GM12878 (cell line): ENCODE results near the gene REN. TPM values are rescaled to one million over a fixed set of nuclear protein-coding genes. Genes with fewer than 3 reads are reported as not detected.

Experiments
- ATAC-seq: fragments of 200-7000 bp; cut with Tn5 transposase; 3 replicates; pipeline ENCODE4 v1.9.1; 2020; ENCODE audit warnings: mild to moderate bottlenecking, moderate library complexity
- Bru-seq: library from RNA; stranded (reverse); fragments of 400-500 nt; gene quantifications from one replicate; lab custom pipeline; 2021; lab: Mats Ljungman, UMichigan
- BruChase-seq, 2 experiments: library from RNA; stranded (reverse); fragments of 400-500 nt; gene quantifications; one replicate each; lab custom pipeline; 2021; lab: Mats Ljungman, UMichigan
- BruUV-seq: library from RNA; stranded (reverse); fragments of 400-500 nt; replicated peaks from 2 replicates; lab custom pipeline; 2021; lab: Mats Ljungman, UMichigan
- CTCF ChIA-PET: fragments of 300-600 bp; sonication (Branson Sonifier 250); formaldehyde crosslinking; extraction: SDS; loops from one replicate; lab custom pipeline; 2021; ENCODE audit warnings: inconsistent platforms; lab: Yijun Ruan, JAX
- POLR2A ChIA-PET: fragments of 350-600 bp; formaldehyde crosslinking; extraction: SDS; loops from one replicate; lab custom pipeline; 2021; ENCODE audit warnings: inconsistent platforms; lab: Charles Lee
- RAD21 ChIA-PET: fragments of 300-600 bp; sonication (Branson Sonifier 250); formaldehyde crosslinking; loops from one replicate; lab custom pipeline; 2023; ENCODE audit warnings: antibody characterized with exemption; ENCODE audit not compliant: unreplicated experiment; lab: Charles Lee
- SMC1A ChIA-PET: fragments of 300-600 bp; sonication (Branson Sonifier 250); formaldehyde crosslinking; loops from one replicate; lab custom pipeline; 2023; ENCODE audit not compliant: unreplicated experiment, uncharacterized antibody; lab: Charles Lee
- DNase-seq: peaks from one replicate; pipeline ENCODE4 v3.0.0-alpha.2; 2011; ENCODE audit warnings: low read depth, low spot score
- FAIRE-seq: peaks from 3 replicates; lab custom pipeline; 2011; peaks lifted over from hg19 to GRCh38; lab: Jason Lieb, UNC
- H2AFZ ChIP-seq: 2 replicates; pipeline ENCODE4 v1.6.0; 2011; ENCODE audit warnings: low read depth, low read length, control low read depth; ENCODE audit not compliant: control insufficient read depth
- H3K27ac ChIP-seq: 2 replicates; pipeline ENCODE4 v1.5.1; 2011; ENCODE audit warnings: control low read depth; ENCODE audit not compliant: control insufficient read depth, insufficient read depth
- H3K27me3 ChIP-seq, 2 experiments: replicated peaks in 1 of 2; 2 replicates each; pipeline versions ENCODE4 v1.6.0 to v1.6.1; 2011; ENCODE audit warnings: low read length in 1 of 2; ENCODE audit not compliant: control insufficient read depth in 2 of 2, insufficient read depth in 2 of 2
- H3K36me3 ChIP-seq, 2 experiments: 2 replicates each; pipeline ENCODE4 v1.5.1; 2011; ENCODE audit warnings: low read length in 1 of 2; ENCODE audit not compliant: control insufficient read depth in 2 of 2, insufficient read depth in 2 of 2
- H3K4me1 ChIP-seq: 2 replicates; pipeline ENCODE4 v1.6.1; 2011; ENCODE audit warnings: mild to moderate bottlenecking, low read length, moderate library complexity, mixed read lengths; ENCODE audit not compliant: control insufficient read depth, insufficient read depth
- H3K4me2 ChIP-seq: 2 replicates; pipeline ENCODE4 v1.6.0; 2011; ENCODE audit warnings: control low read depth; ENCODE audit not compliant: control insufficient read depth, insufficient read depth
- H3K4me3 ChIP-seq: fragments of 200-600 bp; sonication (generic); 2 replicates; pipeline ENCODE4 v1.5.1; 2016
- H3K79me2 ChIP-seq: 2 replicates; pipeline ENCODE4 v1.6.0; 2011; ENCODE audit warnings: low read length; ENCODE audit not compliant: control insufficient read depth, insufficient read depth
- H3K9ac ChIP-seq: 2 replicates; pipeline ENCODE4 v1.8.0; 2011; ENCODE audit warnings: low read length, control low read depth, mixed read lengths; ENCODE audit not compliant: control insufficient read depth, insufficient read depth
- H3K9me3 ChIP-seq: replicated peaks from 3 replicates; pipeline ENCODE4 v1.5.1; 2011; ENCODE audit warnings: mild to moderate bottlenecking, low read length; ENCODE audit not compliant: control insufficient read depth, insufficient read depth
- H4K20me1 ChIP-seq: 2 replicates; pipeline ENCODE4 v1.6.0; 2011; ENCODE audit not compliant: control insufficient read depth, insufficient read depth
- CBFB ChIP-seq: IDR thresholded peaks from 2 replicates; pipeline ENCODE4 v1.6.1; 2016; ENCODE audit warnings: antibody characterized with exemption, low read depth
- CEBPB ChIP-seq, 2 experiments: fragments of 150-350 bp in 1 of 2; IDR thresholded peaks; 2 replicates each; pipeline ENCODE4 v1.6.1; 2012 to 2014; ENCODE audit warnings: low read depth in 2 of 2, low read length in 2 of 2, borderline replicate concordance in 1 of 2, inconsistent platforms in 1 of 2
- CREB1 ChIP-seq: IDR thresholded peaks from 2 replicates; pipeline ENCODE4 v1.6.1; 2012; ENCODE audit warnings: low read depth, mild to moderate bottlenecking, inconsistent platforms
- DPF2 ChIP-seq: fragments of 450-650 bp; IDR thresholded peaks from 2 replicates; pipeline ENCODE4 v1.6.1; 2017; ENCODE audit warnings: mild to moderate bottlenecking
- HDAC2 ChIP-seq: fragments of 200-600 bp; sonication (generic); IDR thresholded peaks from 2 replicates; pipeline ENCODE4 v1.6.1; 2017
- JUNB ChIP-seq: IDR thresholded peaks from 2 replicates; pipeline ENCODE4 v1.6.1; 2016; ENCODE audit warnings: antibody characterized with exemption, mild to moderate bottlenecking
- LARP7 ChIP-seq: fragments of 450-650 bp; IDR thresholded peaks from 2 replicates; pipeline ENCODE4 v1.6.1; 2017; ENCODE audit warnings: mild to moderate bottlenecking
- MAX ChIP-seq: IDR thresholded peaks from 2 replicates; pipeline ENCODE4 v1.6.1; 2012; ENCODE audit warnings: low read depth, low read length, improper control_type of control experiment
- SIN3A ChIP-seq: IDR thresholded peaks from 2 replicates; pipeline ENCODE4 v1.6.1; 2012; ENCODE audit warnings: low read depth, low read length, improper control_type of control experiment
- SREBF2 ChIP-seq: IDR thresholded peaks from 2 replicates; pipeline ENCODE4 v1.6.1; 2012; ENCODE audit warnings: mild to moderate bottlenecking, low read length
- TCF3 ChIP-seq: IDR thresholded peaks from 2 replicates; pipeline ENCODE4 v1.6.1; 2012; ENCODE audit warnings: low read depth, mild to moderate bottlenecking, low read length, borderline replicate concordance; ENCODE audit not compliant: insufficient read depth
- WRNIP1 ChIP-seq: IDR thresholded peaks from 2 replicates; pipeline ENCODE4 v1.6.1; 2011; ENCODE audit warnings: low read depth, low read length, improper control_type of control experiment, borderline replicate concordance
- WGBS: methylation state at CpG from one replicate; pipeline ENCODE4 v1.1.6; 2016; ENCODE audit warnings: low lambda C conversion rate; ENCODE audit not compliant: insufficient replicate concordance, insufficient coverage; ENCODE audit errors: missing lambda C conversion rate; 5-methylcytosine and 5-hydroxymethylcytosine counted together
- in situ Hi-C: fragments of 300-500 bp; cut with MboI; formaldehyde crosslinking; loops from 9 replicates; pipeline ENCODE4 v1.14.3; 2018; ENCODE audit warnings: mixed read lengths
- intact Hi-C: fragments of 100-400 bp; cut with micrococcal nuclease; formaldehyde crosslinking; loops from one replicate; pipeline ENCODE4 v1.14.2; 2022; ENCODE audit not compliant: unreplicated experiment
- long read RNA-seq, 2 experiments: library from polyadenylated mRNA; unstranded; transcript quantifications; one replicate each; pipeline ENCODE4 v2.0.0, GENCODE V29; 2019 to 2020
- polyA minus RNA-seq, 3 experiments: library from RNA; depleted of rRNA, polyadenylated mRNA; stranded (reverse); fragments of >200 nt; gene quantifications; 2 replicates each; pipeline ENCODE4 v1.2.3, GENCODE V29; 2011
- polyA plus RNA-seq, 11 experiments: library from polyadenylated mRNA; depleted of rRNA in 4 of 11; unstranded in 6 of 11; stranded (reverse) in 5 of 11; fragments of >200 nt; fragmentation: Nextera tagmentation in 4 of 11; fragmentation: Illumina TruSeq in 1 of 11; extraction: Ambion mirVana in 4 of 11; extraction: Trizol in 1 of 11; gene quantifications; 1 replicate in 1 of 11; 2 replicates in 10 of 11; pipeline versions ENCODE4 v1.2.1 to v1.2.3, GENCODE V29; 2011 to 2016; ENCODE audit warnings: inconsistent platforms in 2 of 11, missing spikeins in 2 of 11, low read depth in 1 of 11
- total RNA-seq, 4 experiments: library from RNA; depleted of rRNA in 3 of 4; stranded (reverse); fragments of >200 nt in 3 of 4; fragmentation: Illumina TruSeq in 1 of 4; extraction: Trizol in 1 of 4; gene quantifications; 2 replicates each; pipeline versions ENCODE4 v1.2.1 to v1.2.3, GENCODE V29; 2013 to 2021
- TF ChIP-seq, protein P1 (sequence below): fragments of 450-650 bp; formaldehyde crosslinking; IDR thresholded peaks from 2 replicates; pipeline ENCODE4 v1.4.0; 2022; ENCODE audit warnings: mild to moderate bottlenecking, moderate library complexity
- TF ChIP-seq, protein P2 (sequence below): fragments of 450-650 bp; IDR thresholded peaks from 2 replicates; pipeline ENCODE4 v1.6.1; 2017; ENCODE audit warnings: mild to moderate bottlenecking, low read depth, inconsistent platforms; ENCODE audit not compliant: poor library complexity, severe bottlenecking

Gene REN
- total RNA-seq (2013; cell fraction: nucleolus; rRNA removed) = not detected in 2 replicates
- total RNA-seq (2014; rRNA removed) (not detected in 2 replicates), total RNA-seq (2014; rRNA removed; fragmentation: Illumina TruSeq; extraction: Trizol) (not detected in 2 replicates), total RNA-seq (2021) (not detected in 2 replicates), polyA plus RNA-seq (2011; rRNA removed) (not detected in 2 replicates), polyA plus RNA-seq (2014; fragmentation: Illumina TruSeq; extraction: Trizol) (not detected in 2 replicates), polyA plus RNA-seq (2014; fragmentation: Nextera tagmentation; extraction: Ambion mirVana) (not detected), polyA plus RNA-seq (2014; rRNA removed) (not detected in 2 replicates), polyA plus RNA-seq (2016; fragmentation: Nextera tagmentation; extraction: Ambion mirVana) (not detected), polyA minus RNA-seq (2011; rRNA and poly(A)+ RNA removed) (not detected in 2 replicates), Bru-seq, nascent RNA (not detected), BruChase-seq, experiment 1, labeled RNA remaining after a 6-hour chase (not detected), BruChase-seq, experiment 2, labeled RNA remaining after a 2-hour chase (not detected)
- polyA plus RNA-seq (2011; ENCODE audit: low read depth) = not detected
- not detected in 2 replicates for polyA plus RNA-seq (2011; cell fraction: cytosol; rRNA removed)
- polyA plus RNA-seq (2011; cell fraction: nucleus; rRNA removed) = not detected in 2 replicates
- polyA plus RNA-seq (2012) = not detected in 2 replicates
- polyA minus RNA-seq (2011; cell fraction: cytosol; rRNA and poly(A)+ RNA removed) = not detected in 2 replicates
- not detected in 2 replicates for polyA minus RNA-seq (2011; cell fraction: nucleus; rRNA and poly(A)+ RNA removed)
- long read RNA-seq, experiment 1 = 0 reads
- long read RNA-seq, experiment 2 = 0 reads

- CTCF ChIA-PET = interaction anchor here (0.6 to 9.3 kb wide), 9 partner anchors 10 to 337 kb away, joined by 3 to 195 read pairs (median 4); partner anchors contain the start of gene PLEKHA6
- no TSS peak for BruUV-seq
- H3K4me1 ChIP-seq = no peaks in the 10 kb centered on the region
Observed at GRCh38 chr1:204166219-204166618, at the start of gene REN. REN (minus strand) TSS chr1:204166337; CDS start chr1:204166293, 44 bp downstream.

More at GRCh38 chr1:204166219-204166618, at the start of gene REN:
- H3K4me3 ChIP-seq = no peak within 1 kb of the TSS
- RAD21 ChIA-PET = interaction anchor here (2.5 kb wide), 1 partner anchor 196 kb away, joined by 12 read pairs; no protein-coding TSS in a partner anchor
- DNase-seq = no peak
- ATAC-seq = no peak
- H3K9me3 ChIP-seq = peaks cover 8% of the 10 kb centered on the region; the same call in 2 of the 3 replicates
- H2AFZ ChIP-seq = no peak within 1 kb of the TSS
- 16% methylated on average over 5 of the region's 5 CpGs for WGBS
- SMC1A ChIA-PET = interaction anchor here (1.1 to 9.1 kb wide), 5 partner anchors 10 to 232 kb away, joined by 3 to 97 read pairs (median 7); partner anchors contain the start of gene PLEKHA6
- TF ChIP-seq, protein P1, sequence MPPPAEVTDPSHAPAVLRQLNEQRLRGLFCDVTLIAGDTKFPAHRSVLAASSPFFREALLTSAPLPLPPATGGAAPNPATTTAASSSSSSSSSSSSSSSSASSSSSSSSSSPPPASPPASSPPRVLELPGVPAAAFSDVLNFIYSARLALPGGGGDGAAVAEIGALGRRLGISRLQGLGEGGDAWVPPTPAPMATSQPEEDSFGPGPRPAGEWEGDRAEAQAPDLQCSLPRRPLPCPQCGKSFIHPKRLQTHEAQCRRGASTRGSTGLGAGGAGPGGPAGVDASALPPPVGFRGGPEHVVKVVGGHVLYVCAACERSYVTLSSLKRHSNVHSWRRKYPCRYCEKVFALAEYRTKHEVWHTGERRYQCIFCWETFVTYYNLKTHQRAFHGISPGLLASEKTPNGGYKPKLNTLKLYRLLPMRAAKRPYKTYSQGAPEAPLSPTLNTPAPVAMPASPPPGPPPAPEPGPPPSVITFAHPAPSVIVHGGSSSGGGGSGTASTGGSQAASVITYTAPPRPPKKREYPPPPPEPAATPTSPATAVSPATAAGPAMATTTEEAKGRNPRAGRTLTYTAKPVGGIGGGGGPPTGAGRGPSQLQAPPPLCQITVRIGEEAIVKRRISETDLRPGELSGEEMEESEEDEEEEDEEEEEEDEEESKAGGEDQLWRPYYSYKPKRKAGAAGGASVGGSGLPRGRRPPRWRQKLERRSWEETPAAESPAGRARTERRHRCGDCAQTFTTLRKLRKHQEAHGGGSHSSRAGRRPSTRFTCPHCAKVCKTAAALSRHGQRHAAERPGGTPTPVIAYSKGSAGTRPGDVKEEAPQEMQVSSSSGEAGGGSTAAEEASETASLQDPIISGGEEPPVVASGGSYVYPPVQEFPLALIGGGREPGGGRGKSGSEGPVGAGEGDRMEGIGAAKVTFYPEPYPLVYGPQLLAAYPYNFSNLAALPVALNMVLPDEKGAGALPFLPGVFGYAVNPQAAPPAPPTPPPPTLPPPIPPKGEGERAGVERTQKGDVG (CRISPR knock-in tag) = no peak
- TF ChIP-seq WRNIP1 (no peak), SIN3A (no peak), LARP7 (no peak), CBFB (no peak), MAX (no peak), HDAC2 (no peak), DPF2 (no peak), TCF3 (no peak), CREB1 (no peak), SREBF2 (no peak), JUNB (no peak), CEBPB (IDR thresholded peaks at IDR 0.05; ENCODE audit: borderline replicate concordance in 1 of 2, low read depth in 2 of 2, low read length in 2 of 2) (no peak)
- TF ChIP-seq, protein P2, sequence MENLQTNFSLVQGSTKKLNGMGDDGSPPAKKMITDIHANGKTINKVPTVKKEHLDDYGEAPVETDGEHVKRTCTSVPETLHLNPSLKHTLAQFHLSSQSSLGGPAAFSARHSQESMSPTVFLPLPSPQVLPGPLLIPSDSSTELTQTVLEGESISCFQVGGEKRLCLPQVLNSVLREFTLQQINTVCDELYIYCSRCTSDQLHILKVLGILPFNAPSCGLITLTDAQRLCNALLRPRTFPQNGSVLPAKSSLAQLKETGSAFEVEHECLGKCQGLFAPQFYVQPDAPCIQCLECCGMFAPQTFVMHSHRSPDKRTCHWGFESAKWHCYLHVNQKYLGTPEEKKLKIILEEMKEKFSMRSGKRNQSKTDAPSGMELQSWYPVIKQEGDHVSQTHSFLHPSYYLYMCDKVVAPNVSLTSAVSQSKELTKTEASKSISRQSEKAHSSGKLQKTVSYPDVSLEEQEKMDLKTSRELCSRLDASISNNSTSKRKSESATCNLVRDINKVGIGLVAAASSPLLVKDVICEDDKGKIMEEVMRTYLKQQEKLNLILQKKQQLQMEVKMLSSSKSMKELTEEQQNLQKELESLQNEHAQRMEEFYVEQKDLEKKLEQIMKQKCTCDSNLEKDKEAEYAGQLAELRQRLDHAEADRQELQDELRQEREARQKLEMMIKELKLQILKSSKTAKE = no peak
- TF ChIP-seq, all 136 proteins: peak for 0
- H3K27ac ChIP-seq = no peak within 1 kb of the TSS
- no peaks in the 10 kb centered on the region for H3K79me2 ChIP-seq
- intact Hi-C loops (loop anchor here (10.0 kb wide), 2 partner anchors 229 to 339 kb away; no protein-coding TSS in a partner anchor), in situ Hi-C loops (loop anchor here (5.0 to 10.0 kb wide), 3 partner anchors 41 to 339 kb away; no protein-coding TSS in a partner anchor)
- no peak for FAIRE-seq
- POLR2A ChIA-PET = interaction anchor here (0.5 kb wide), 1 partner anchor 320 kb away, joined by 3 read pairs; no protein-coding TSS in a partner anchor
- no peaks in the 10 kb centered on the region; a peak in 1 of 4 replicates for H3K27me3 ChIP-seq
- no peaks in the 10 kb centered on the region for H3K36me3 ChIP-seq
- H3K4me2 ChIP-seq = no peak within 1 kb of the TSS
- no peaks in the 10 kb centered on the region for H4K20me1 ChIP-seq
- no peak within 1 kb of the TSS for H3K9ac ChIP-seq
